GM21723 (cell line): Measurements from ENCODE around the gene HLF.
"Not testable (repeated sequence)": the region's sequence is repeated elsewhere in the genome, so short reads cannot be mapped to it uniquely, and the experiment has no call there.

Experiments used
- ATAC-seq: cut with Tn5 transposase; IDR thresholded peaks from one replicate; pipeline ENCODE4 v1.9.1; 2021; ENCODE audit warnings: mild to moderate bottlenecking, moderate library complexity; ENCODE audit not compliant: unreplicated experiment

The HLF gene

GRCh38 chr17:55323518-55324295 is 58.9 kb downstream of the HLF start:
- ATAC-seq, result no peak

- ATAC-seq, result no peak
Observed at GRCh38 chr17:55324296-55324978, 59.7 kb downstream of the HLF start.

DNA sequence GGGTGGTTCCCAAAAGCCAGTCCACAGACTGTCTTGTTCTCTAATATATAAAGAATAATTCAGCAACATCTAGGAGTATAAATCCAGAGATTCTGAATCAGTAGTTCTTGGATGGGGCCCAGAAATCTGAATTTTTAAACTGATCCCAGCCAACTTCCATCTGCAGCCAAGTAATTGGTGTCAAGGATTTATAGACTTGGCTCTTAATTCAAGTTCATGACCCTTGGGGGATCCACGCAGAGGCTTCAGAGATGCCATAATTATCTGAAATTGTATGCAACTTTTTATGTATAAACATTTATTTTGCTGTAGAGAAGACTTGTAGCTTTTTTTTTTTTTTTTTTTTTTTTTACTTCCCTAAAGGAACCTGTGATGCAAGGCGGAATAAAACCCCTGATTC is 60.6 kb downstream of the HLF start:
- ATAC-seq, result no peak

GRCh38 chr17:55326030-55326429 is 61.3 kb downstream of the HLF start:
- ATAC-seq, result no peak

- ATAC-seq, result no peak
Observed at GRCh38 chr17:55327225-55328088, 62.7 kb downstream of the HLF start.

- ATAC-seq, result not testable (repeated sequence)
Observed at GRCh38 chr17:55328514-55328913, 63.8 kb downstream of the HLF start.

DNA sequence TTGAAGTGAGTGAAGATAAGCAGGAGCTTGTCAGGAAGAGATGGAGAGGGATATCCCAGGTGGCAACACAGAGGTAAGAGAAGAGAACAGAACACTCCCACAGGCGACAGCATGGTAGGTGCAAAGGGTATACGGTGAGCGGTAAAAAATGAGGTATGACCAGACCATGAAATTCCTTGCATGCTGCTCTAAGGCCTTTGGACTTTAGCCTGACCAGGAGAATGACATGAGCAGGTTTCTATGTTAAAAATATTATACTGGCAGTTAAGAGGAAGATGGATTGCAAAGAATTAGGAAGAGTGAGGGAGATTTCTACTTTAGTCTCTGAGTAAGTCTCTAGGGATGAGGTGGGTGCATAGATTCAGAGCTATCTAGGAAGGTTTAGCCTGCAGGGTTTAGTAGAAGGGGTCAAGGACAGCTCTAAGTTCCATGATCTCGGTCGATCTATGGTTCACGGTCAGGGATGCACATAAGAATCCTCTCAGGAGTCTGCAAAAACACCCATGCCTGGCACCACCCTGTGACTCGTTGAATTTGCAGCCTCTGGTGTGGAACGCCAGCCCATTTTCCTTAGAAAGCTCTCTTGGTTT is 65.7 kb downstream of the HLF start:
- ATAC-seq, result no peak

DNA sequence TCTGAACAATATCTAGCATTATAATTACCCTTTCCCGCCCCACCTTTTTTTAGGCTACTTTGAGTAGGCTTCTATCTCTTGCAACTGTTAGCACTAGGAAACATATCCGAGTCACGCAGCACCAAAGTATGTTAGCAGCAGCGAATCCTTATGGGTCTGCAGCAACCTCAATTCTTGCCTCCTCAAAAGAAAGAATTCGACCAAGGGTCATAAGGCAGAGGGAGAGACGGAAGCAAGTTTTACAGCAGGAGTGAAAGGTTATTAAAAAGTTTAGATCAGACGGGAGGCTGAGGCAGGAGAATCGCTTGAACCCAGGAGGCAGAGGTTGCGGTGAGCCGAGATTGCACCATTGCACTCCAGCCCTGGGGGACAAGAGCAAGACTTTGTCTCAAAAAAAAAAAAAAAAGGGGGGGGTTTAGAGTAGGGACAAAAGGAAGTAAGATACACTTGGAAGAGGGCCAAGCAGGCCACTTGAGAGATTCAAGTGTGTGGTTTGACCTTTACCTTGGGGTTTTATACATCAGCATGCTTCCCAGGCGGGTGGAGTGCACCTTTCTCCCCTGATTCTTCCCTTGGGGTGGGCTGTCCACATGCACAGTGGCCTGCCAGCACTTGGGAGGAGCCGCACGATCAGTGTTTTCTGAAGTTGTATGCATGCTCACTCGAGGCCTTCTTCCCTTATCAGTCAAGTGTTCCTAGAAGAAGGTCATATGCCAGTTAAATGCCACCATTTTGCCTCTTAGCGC is 67.7 kb downstream of the HLF start:
- ATAC-seq, result no peak

- ATAC-seq, result no peak
Observed at GRCh38 chr17:55334285-55334684, 69.5 kb downstream of the HLF start.

- no peak for ATAC-seq
Observed at GRCh38 chr17:55334881-55335540, 70.3 kb downstream of the HLF start.

DNA sequence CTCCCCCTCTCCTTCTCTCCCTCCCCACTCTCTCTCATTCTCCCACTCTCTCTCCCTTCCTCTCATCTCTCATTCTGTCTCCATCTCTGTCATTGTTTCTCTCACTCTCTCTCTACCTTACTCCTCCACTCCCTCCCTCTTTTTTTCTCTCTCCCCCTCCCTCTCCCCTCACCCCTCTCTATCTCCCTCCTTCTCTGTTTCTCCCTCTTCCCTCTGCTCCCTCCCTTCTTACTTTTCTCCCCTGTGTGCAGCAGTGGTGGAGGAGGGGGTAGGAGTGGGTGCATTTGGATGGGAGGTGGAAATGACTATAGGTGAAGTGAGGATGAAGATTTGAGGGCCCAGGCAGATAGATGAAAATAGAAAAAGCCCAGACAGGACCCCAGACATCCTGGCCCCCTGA is 70.9 kb downstream of the HLF start:
- no peak for ATAC-seq

DNA sequence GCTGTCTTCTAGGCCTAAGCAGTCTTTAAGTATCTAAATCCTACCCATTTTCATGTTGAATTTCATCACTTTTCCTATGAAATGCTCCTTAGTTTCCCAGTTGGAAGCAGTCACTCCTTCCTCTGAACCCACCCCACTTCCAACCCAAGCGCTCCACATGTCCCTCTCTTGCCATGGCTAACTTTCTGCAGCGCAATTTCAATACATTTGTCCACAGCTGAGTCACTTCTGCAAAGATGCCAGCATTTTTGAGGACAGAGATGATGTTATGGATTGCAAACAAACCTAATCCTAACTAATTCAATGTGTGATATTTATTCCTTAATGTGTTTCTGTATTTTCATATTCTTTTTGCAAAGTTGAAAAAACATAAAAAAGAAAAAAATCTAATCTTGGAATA is 71.7 kb downstream of the HLF start:
- ATAC-seq, result no peak

GRCh38 chr17:55340176-55340575 is 75.4 kb downstream of the HLF start:
- no peak for ATAC-seq

DNA sequence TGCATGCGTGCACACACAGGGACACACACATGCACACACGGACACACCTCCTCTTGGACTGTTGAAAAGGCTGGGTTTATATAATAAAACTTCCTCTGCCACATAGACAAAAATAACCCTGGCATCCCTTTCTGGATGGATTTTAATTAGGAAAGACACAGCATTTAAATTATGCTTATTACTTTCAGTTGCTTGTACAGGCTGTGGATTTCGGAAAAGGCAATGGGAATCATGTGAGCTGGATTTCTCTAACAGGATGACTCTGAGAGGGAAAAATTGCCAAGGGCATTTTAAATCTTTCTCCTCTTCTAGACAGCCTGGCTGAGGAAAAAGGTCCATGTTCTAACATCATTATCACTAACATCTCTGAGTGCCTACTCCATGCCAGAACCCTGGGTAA is 75.9 kb downstream of the HLF start:
- no peak for ATAC-seq

DNA sequence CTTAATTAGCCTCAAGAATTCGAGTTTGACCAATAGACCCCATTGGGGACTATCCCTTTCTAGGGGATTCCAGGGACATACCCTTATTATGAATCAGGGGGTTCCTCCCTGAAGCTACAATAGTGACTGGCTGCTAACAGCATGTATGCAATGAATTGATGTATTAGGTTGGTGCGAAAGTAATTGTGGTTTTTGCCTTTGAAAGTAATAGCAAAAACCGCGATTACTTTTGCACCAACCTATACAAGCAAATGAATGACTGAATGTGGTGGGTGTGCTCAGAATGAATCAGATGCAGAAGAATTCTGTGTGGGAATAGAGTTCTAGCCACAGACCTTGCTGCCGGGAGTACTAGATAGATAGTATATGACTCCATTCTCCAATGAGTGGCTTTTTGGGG is 76.7 kb downstream of the HLF start:
- no peak for ATAC-seq

- no peak for ATAC-seq
Observed at GRCh38 chr17:55342800-55343585, 78.2 kb downstream of the HLF start.

- ATAC-seq, result no peak
Observed at GRCh38 chr17:55343900-55344513, 79.2 kb downstream of the HLF start.

GRCh38 chr17:55344514-55344997 is 79.8 kb downstream of the HLF start:
- ATAC-seq, result no peak

GRCh38 chr17:55345132-55345531 is 80.4 kb downstream of the HLF start:
- no peak for ATAC-seq
